Lung (tissue), 16 donors: Measurements from ENCODE around the gene PRADC1. TPM values are rescaled to one million over a fixed set of nuclear protein-coding genes. Genes with fewer than 3 reads are reported as not detected.
A peak's percentile ranks its signal among the peaks of the same experiment; 100 is the strongest.

Experiments used
- ATAC-seq: fragments of 200-7000 bp; cut with Tn5 transposase; one replicate; pipeline ENCODE4 v1.9.1; 2020; ENCODE audit warnings: moderate number of reproducible peaks; ENCODE audit not compliant: insufficient read depth, low FRiP score
- DNase-seq, 3 donors: peaks; one replicate each; pipeline ENCODE4 v3.0.0-alpha.2; 2013 to 2017
- H3K27ac ChIP-seq, 2 donors: one replicate each; pipeline ENCODE4 v1.5.1; 2013; ENCODE audit warnings: mild to moderate bottlenecking in 2 of 2, moderate library complexity in 2 of 2, control low read depth in 1 of 2, inconsistent platforms in 1 of 2, low read depth in 1 of 2, low read length in 1 of 2
- H3K27me3 ChIP-seq, 3 donors: one replicate each; pipeline ENCODE4 v1.5.1; 2013; ENCODE audit warnings: low read length in 2 of 3; ENCODE audit not compliant: control insufficient read depth in 3 of 3, insufficient read depth in 3 of 3
- H3K36me3 ChIP-seq, 4 donors: one replicate each; pipeline ENCODE4 v1.5.1; 2013; ENCODE audit warnings: low read length in 4 of 4, mild to moderate bottlenecking in 1 of 4, moderate library complexity in 1 of 4; ENCODE audit not compliant: control insufficient read depth in 4 of 4, insufficient read depth in 4 of 4
- H3K4me1 ChIP-seq, 5 donors: one replicate each; pipeline ENCODE4 v1.5.1; 2013; ENCODE audit warnings: low read length in 5 of 5, mild to moderate bottlenecking in 2 of 5, moderate library complexity in 1 of 5; ENCODE audit not compliant: control insufficient read depth in 5 of 5, insufficient read depth in 5 of 5
- H3K4me3 ChIP-seq: one replicate; pipeline ENCODE4 v1.5.1; 2013; ENCODE audit warnings: mild to moderate bottlenecking, control low read depth, moderate library complexity
- H3K9ac ChIP-seq, 2 donors: one replicate each; pipeline ENCODE4 v1.5.1; 2013; ENCODE audit warnings: low read length in 2 of 2, control low read depth in 1 of 2; ENCODE audit not compliant: insufficient read depth in 1 of 2
- H3K9me3 ChIP-seq, 4 donors: one replicate each; pipeline ENCODE4 v1.5.1; 2013; ENCODE audit warnings: low read length in 3 of 4, mild to moderate bottlenecking in 1 of 4, moderate library complexity in 1 of 4; ENCODE audit not compliant: control insufficient read depth in 4 of 4, insufficient read depth in 3 of 4
- CTCF ChIP-seq: IDR thresholded peaks from 2 replicates; pipeline ENCODE4 v1.5.1; 2012; ENCODE audit warnings: mild to moderate bottlenecking; ENCODE audit errors: control extremely low read depth, extremely low read depth
- WGBS, 2 donors: extraction: QIAGEN DNeasy Blood & Tissue Kit; methylation state at CpG; one replicate each; pipeline ENCODE4 v1.1.7; 2013; 5-methylcytosine and 5-hydroxymethylcytosine counted together
- long read RNA-seq, 5 donors: transcript quantifications; one replicate each; lab custom pipeline, GENCODE V29; 2026
- polyA plus RNA-seq, 2 donors: library from polyadenylated mRNA; stranded (reverse); fragments of 200-250 nt; gene quantifications; one replicate each; pipeline ENCODE4 v1.2.1, GENCODE V29; 2013
- total RNA-seq, 2 donors: library from RNA; depleted of rRNA in 1 of 2; stranded (reverse); fragments of >200 nt in 1 of 2; gene quantifications; one replicate each; pipeline ENCODE4 v1.2.1, GENCODE V29; 2014 to 2021
- donor health status: control.
- donor health status: control.
- donor health status: Bipolar disorder and iron deficiency.
- donor health status: healthy.
- donor health status: DM: yes; HTN: yes; CAD: no.

PRADC1 gene
- total RNA-seq: 10 to 100 TPM in 1 of 2 donors, 1 to 10 TPM in 1; 4.4 to 20.7 TPM
- polyA plus RNA-seq: 10 to 100 TPM; 18.7 to 18.8 TPM
- long read RNA-seq, donor 1, transcript PRADC1-201 (5 exons, 1,083 nt): major isoform, 7 of 143 reads
- long read RNA-seq, donor 1, partial matches to known transcripts: 71 of 143 reads
- long read RNA-seq, donor 1, other reads (novel, unspliced or antisense): 64 of 143 reads
- long read RNA-seq, donor 2, partial matches to known transcripts: 0 of 2 reads
- long read RNA-seq, donor 2, other reads (novel, unspliced or antisense): 0 of 2 reads
- long read RNA-seq, donor 3, transcript PRADC1-201 (5 exons, 1,083 nt): major isoform, 5 of 167 reads
- long read RNA-seq, donor 3, partial matches to known transcripts: 121 of 167 reads
- long read RNA-seq, donor 3, other reads (novel, unspliced or antisense): 41 of 167 reads
- long read RNA-seq, donor 4, partial matches to known transcripts: 0 of 3 reads
- long read RNA-seq, donor 4, other reads (novel, unspliced or antisense): 0 of 3 reads
- long read RNA-seq, donor 5, transcript PRADC1-201 (5 exons, 1,083 nt): major isoform, 15 of 15 reads
- long read RNA-seq, donor 5, partial matches to known transcripts: 0 of 15 reads
- long read RNA-seq, donor 5, other reads (novel, unspliced or antisense): 0 of 15 reads

- 0% methylated on average over 65 to 67 of the region's 67 CpGs for WGBS, 2 donors
- Histone ChIP-seq H3K27me3 (no peaks in the 10 kb centered on the region), H3K4me1 (peaks cover 3 to 18% (median 13%) of the 10 kb centered on the region in 5 donors), H3K9me3 (no peaks in the 10 kb centered on the region), H3K4me3 (peak within 1 kb of the TSS; percentile 76), H3K36me3 (peaks cover 0 to 8% (median 7%) of the 10 kb centered on the region in 4 donors), H3K9ac (peak within 1 kb of the TSS; percentile 38 to 44), H3K27ac (peak within 1 kb of the TSS; percentile 84 to 94)
- no peak for TF ChIP-seq CTCF
- ATAC-seq: peak; percentile 94
- DNase-seq: peak; percentile 99 to 100 (median 100)
These were observed at the start of gene PRADC1 for GRCh38 chr2:73233154-73233931. Gene PRADC1, minus strand, starts transcription at chr2:73233239. Its CDS starts 79 bp downstream, at chr2:73233160.

DNA sequence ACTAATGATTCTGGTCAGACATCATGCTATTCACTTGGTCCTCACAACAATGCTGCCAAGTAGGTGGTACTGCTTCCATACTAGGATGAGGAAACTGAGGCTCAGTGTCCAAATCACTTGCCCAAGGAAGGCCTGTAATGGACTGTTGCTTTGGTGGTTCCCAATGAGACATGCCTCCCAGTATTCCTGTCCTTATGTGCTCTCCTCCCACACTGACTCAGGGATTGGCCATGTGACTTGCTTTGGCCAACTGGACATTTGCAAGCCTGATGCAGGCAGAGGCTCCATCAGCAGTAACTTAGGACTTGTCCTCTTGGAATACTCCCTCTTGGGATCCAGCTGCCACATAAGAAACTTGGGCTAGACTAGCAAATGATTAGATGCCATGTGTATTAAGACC, 48.2 kb upstream of the PRADC1 start:
- Histone ChIP-seq H3K27ac (no peak overlapping the region), H3K4me1 (peaks cover 0 to 8% (median 0%) of the 10 kb centered on the region in 5 donors), H3K27me3 (peaks cover 0 to 30% (median 2%) of the 10 kb centered on the region in 3 donors), H3K9me3 (peaks cover 0 to 4% (median 0%) of the 10 kb centered on the region in 4 donors), H3K36me3 (no peaks in the 10 kb centered on the region), H3K4me3 (no peak overlapping the region), H3K9ac (no peak overlapping the region)
- ATAC-seq: no peak
- no peak for TF ChIP-seq CTCF
- DNase-seq: no peak

DNA sequence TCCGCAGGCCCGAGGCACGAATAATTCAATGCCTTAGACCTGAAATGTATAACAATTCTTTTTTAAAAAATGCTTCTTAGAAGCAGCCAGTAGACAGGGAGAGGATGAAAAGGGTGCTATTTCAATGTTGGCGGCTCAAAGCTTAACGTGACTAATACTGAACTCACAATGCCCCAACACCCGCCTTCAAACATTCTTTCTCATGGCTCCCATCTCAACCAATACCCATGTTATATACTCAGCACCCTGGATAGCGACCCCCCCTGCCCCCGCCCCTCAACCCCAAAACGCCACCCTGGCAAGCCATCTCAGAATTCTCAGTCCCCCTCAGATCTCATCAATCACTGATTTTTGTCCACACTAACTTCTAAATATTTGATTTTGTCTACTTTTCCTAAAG, 46.8 kb upstream of the PRADC1 start:
- H3K4me1 ChIP-seq: peaks cover 0 to 8% (median 0%) of the 10 kb centered on the region in 5 donors
- 79 to 87% methylated on average over 9 of the region's 9 CpGs for WGBS, 2 donors
- no peak for TF ChIP-seq CTCF
- no peak overlapping the region for H3K9ac ChIP-seq
- H3K4me3 ChIP-seq: no peak overlapping the region
- H3K27ac ChIP-seq: no peak overlapping the region
- no peak for ATAC-seq
- H3K9me3 ChIP-seq: peaks cover 0 to 1% (median 0%) of the 10 kb centered on the region in 4 donors
- H3K27me3 ChIP-seq: peaks cover 0 to 16% (median 0%) of the 10 kb centered on the region in 3 donors
- no peaks in the 10 kb centered on the region for H3K36me3 ChIP-seq
- DNase-seq: no peak
